ENCODE data around the gene TEKT3.
A peak's percentile ranks its signal among the peaks of the same experiment; 100 is the strongest.

The TEKT3 gene

DNA sequence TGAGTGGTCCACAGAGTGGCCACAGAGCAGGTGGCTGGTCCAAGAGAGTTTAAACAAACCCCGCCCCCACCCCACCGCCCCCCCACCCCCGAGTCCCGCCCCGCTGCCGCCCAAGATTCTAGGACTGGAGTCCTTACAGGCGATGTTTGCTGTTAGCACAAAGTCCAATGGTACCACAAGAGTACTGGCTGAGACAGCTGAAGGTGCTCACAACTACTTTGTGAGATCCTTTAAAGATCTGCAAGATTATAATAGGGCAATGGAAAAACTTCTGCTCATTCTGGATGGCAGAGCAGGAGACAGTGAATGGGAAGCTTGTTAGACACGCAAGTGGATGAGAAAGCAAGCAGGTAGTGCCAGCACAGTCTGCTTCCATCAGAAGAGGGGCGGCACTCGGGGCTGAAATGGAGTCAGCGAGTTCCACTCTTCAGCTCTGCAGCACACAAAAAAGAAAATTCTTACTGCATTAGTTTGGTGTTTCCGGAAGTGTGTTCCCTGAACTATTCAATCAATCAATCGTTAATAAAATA, 4.7 kb upstream of the TEKT3 start:
- no peak overlapping the region for H3K9ac ChIP-seq (ENCODE audit: low read length)
- H3K27ac ChIP-seq (ENCODE audit: low read depth, low read length) = no peak overlapping the region
- no peak overlapping the region for H3K4me3 ChIP-seq (ENCODE audit: low read length)
- H3K27me3 ChIP-seq (ENCODE audit: control insufficient read depth, insufficient read depth, low read length) = no peaks in the 10 kb centered on the region
- no peaks in the 10 kb centered on the region for H3K36me3 ChIP-seq (ENCODE audit: control insufficient read depth, insufficient read depth, low read length)
- peaks cover 10% of the 10 kb centered on the region for H3K4me1 ChIP-seq (ENCODE audit: control insufficient read depth, insufficient read depth, low read length)

DNA sequence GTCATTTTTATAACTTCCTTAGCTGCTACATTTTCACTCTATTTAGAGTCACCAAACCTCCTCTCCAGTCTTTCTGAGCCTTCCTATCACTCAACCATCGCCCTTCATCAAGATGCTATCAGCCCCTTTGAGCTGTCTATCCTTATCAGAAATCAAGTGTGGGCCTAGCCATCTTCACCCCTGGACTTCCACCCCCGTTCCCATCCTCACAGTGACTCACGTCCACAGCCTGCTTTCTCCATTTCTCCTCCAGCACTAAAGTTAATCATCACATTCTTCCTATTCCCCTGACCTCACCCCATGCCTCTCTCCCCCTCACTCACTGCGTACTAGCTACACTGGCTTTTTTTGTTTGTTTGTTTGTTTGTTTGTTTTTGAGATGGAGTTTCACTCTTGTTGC, 2.4 kb upstream of the TEKT3 start:
- no peak overlapping the region for H3K27ac ChIP-seq (ENCODE audit: low read depth, low read length)
- H3K36me3 ChIP-seq (ENCODE audit: control insufficient read depth, insufficient read depth, low read length) = no peaks in the 10 kb centered on the region
- no peak overlapping the region for H3K4me3 ChIP-seq (ENCODE audit: low read length)
- no peaks in the 10 kb centered on the region for H3K27me3 ChIP-seq (ENCODE audit: control insufficient read depth, insufficient read depth, low read length)
- no peak overlapping the region for H3K9ac ChIP-seq (ENCODE audit: low read length)
- peaks cover 7% of the 10 kb centered on the region for H3K4me1 ChIP-seq (ENCODE audit: control insufficient read depth, insufficient read depth, low read length)

DNA sequence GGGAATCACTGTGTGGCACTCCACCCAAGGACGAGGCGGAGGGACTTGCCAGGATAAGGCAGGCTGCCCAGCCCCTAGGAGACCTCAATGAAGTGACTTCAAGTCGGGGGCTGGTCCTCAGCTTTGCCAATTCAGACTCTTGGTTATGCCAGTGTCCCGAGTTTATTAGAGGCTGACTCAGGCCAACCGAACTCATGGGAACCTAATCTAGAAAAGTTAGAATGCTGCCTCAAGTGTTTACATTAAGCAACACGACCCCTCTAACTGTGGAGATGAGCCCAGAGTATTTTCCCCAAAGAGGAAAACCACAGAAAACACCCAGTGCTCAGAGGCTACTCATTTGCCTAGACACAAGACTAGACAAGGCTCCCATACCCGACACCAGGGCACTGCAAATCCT, 1.1 kb upstream of the TEKT3 start:
- H3K4me1 ChIP-seq (ENCODE audit: control insufficient read depth, insufficient read depth, low read length) = peaks cover 3% of the 10 kb centered on the region
- H3K27ac ChIP-seq (ENCODE audit: low read depth, low read length) = no peak overlapping the region
- H3K27me3 ChIP-seq (ENCODE audit: control insufficient read depth, insufficient read depth, low read length) = no peaks in the 10 kb centered on the region

DNA sequence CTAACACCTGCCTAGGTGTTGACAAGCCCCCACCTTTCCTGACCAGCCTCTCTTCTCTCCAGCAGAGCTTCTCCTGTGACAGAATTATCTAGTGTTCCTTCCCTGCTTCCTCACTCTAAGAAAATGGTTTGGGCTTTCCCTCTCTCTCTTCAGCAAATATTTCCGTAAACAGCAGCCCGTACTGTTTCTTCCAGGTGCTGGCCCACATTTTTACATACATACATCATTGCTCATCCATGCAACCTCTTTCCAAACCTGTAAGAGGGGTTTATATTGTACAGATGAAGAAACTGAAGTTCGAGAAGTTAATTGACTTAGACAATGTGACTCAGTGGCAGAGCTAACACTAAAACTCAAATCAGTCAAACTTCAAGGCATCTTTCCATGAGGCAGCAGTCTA, 569 bp upstream of the TEKT3 start:
- Histone ChIP-seq H3K4me3 (ENCODE audit: low read length) (peak overlapping the region; percentile 64), H3K27me3 (ENCODE audit: control insufficient read depth, insufficient read depth, low read length) (no peaks in the 10 kb centered on the region), H3K27ac (ENCODE audit: low read depth, low read length) (no peak overlapping the region), H3K4me1 (ENCODE audit: control insufficient read depth, insufficient read depth, low read length) (peaks cover 3% of the 10 kb centered on the region), H3K36me3 (ENCODE audit: control insufficient read depth, insufficient read depth, low read length) (no peaks in the 10 kb centered on the region), H3K9ac (ENCODE audit: low read length) (no peak overlapping the region)

More for the DNA sequence above, 1.1 kb upstream of the TEKT3 start:
- Histone ChIP-seq H3K4me3 (ENCODE audit: low read length) (no peak overlapping the region), H3K9ac (ENCODE audit: low read length) (no peak overlapping the region), H3K36me3 (ENCODE audit: control insufficient read depth, insufficient read depth, low read length) (no peaks in the 10 kb centered on the region)

DNA sequence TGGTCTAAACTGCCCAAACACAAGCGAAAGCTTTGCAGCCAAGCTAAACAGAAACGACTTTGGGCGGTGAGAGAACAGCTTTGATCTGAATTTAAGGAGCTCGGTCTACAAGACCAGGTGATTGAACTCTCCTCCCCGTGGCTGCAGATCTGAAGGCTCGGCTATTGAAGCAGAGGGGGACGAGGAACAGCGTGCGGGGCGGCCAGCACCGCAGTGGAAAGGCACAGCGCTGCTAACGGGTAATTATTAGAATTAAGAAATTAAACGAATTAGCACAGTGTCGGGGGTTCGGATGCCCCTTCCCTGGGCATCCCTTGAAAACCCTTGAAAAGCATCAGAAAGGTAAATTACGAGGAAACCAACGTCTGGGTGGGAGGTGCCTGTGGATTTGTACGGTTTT, 431 bp downstream of the TEKT3 start:
- Histone ChIP-seq H3K27ac (ENCODE audit: low read depth, low read length) (no peak overlapping the region), H3K36me3 (ENCODE audit: control insufficient read depth, insufficient read depth, low read length) (no peaks in the 10 kb centered on the region), H3K27me3 (ENCODE audit: control insufficient read depth, insufficient read depth, low read length) (no peaks in the 10 kb centered on the region), H3K4me3 (ENCODE audit: low read length) (peak overlapping the region; percentile 76), H3K4me1 (ENCODE audit: control insufficient read depth, insufficient read depth, low read length) (peaks cover 3% of the 10 kb centered on the region), H3K9ac (ENCODE audit: low read length) (no peak overlapping the region)

DNA sequence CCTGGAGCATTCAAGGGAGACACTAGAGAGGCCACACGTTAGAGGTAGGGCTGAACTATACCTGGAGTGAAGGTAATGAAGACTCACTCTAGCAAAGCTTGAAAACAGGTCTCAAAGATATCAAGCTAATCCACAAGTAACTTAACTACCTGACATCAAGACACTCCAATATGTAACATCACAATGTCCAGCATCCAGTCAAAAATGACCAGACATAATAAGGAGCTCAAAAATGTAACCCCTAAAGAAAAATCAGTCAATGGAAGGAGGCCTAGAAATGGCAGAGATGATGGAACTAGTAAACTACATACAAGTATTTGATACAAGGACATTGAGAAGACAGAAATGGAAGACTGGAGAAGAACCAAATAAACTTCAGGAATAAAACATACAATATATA, 6.0 kb downstream of the TEKT3 start:
- Histone ChIP-seq H3K27ac (ENCODE audit: low read depth, low read length) (no peak overlapping the region), H3K9ac (ENCODE audit: low read length) (no peak overlapping the region), H3K4me1 (ENCODE audit: control insufficient read depth, insufficient read depth, low read length) (no peaks in the 10 kb centered on the region), H3K27me3 (ENCODE audit: control insufficient read depth, insufficient read depth, low read length) (no peaks in the 10 kb centered on the region), H3K4me3 (ENCODE audit: low read length) (no peak overlapping the region), H3K36me3 (ENCODE audit: control insufficient read depth, insufficient read depth, low read length) (no peaks in the 10 kb centered on the region)

DNA sequence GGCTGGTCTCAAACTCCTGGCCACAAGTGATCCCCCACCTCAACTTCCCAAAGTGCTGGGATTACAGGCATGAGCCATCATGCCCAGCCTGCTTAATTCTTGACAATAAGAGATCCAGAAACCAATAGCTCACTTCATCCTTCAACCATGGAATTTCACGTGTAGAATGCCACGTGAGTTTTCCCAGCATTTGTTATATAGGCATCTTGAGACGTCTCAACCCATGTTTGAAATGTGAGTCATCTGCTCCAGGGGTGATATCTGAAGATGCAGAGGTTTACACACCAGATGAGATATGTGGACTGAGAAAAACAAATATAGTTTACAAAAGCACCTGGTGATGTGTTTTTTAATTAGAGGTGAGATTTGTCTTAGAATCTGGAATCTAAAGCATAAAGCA, 7.1 kb downstream of the TEKT3 start:
- H3K27ac ChIP-seq (ENCODE audit: low read depth, low read length) = no peak overlapping the region
- H3K9ac ChIP-seq (ENCODE audit: low read length) = no peak overlapping the region
- no peak overlapping the region for H3K4me3 ChIP-seq (ENCODE audit: low read length)
- no peaks in the 10 kb centered on the region for H3K27me3 ChIP-seq (ENCODE audit: control insufficient read depth, insufficient read depth, low read length)
- no peaks in the 10 kb centered on the region for H3K4me1 ChIP-seq (ENCODE audit: control insufficient read depth, insufficient read depth, low read length)
- H3K36me3 ChIP-seq (ENCODE audit: control insufficient read depth, insufficient read depth, low read length) = no peaks in the 10 kb centered on the region

DNA sequence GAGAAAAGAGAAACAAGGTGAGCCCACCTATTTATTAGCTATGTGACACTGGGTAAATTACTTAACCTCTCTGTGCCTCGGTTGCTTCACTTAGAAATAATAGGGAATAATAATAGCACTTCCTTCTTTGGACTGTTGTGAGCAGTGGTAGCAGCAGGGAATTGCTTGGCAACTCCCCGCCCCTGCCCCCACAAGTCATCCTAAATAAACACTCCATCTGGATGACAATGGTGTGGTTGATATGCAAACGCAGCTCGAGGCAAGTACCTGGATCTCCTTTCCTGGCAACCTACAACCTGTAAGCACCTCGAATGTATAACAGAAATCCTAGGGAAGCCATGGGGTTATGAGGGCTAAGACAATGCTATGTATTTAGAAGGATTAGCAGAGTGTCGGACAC, 9.1 kb downstream of the TEKT3 start:
- Histone ChIP-seq H3K4me1 (ENCODE audit: control insufficient read depth, insufficient read depth, low read length) (no peaks in the 10 kb centered on the region), H3K36me3 (ENCODE audit: control insufficient read depth, insufficient read depth, low read length) (no peaks in the 10 kb centered on the region), H3K9ac (ENCODE audit: low read length) (no peak overlapping the region), H3K4me3 (ENCODE audit: low read length) (no peak overlapping the region), H3K27me3 (ENCODE audit: control insufficient read depth, insufficient read depth, low read length) (no peaks in the 10 kb centered on the region), H3K27ac (ENCODE audit: low read depth, low read length) (no peak overlapping the region)

DNA sequence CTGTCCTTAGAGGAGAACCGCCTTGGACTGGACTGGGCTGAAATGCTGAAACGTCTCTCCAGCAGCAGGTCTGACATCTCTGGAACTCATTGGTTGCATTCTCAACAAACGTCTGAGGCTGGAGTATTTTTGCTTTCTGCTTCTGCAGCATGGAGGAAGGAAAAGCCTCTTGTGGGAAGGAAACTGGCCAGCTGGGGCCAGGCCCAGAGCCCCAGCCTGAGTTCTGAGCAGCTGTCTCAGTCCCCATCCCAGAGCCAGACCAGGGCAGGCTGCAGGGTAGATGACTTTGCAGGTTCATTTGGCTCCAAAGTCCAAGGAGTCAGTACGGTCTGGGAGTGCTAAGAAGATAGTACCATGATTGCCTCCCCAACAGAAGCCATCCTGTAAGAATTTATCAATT, 18.3 kb downstream of the TEKT3 start:
- no peaks in the 10 kb centered on the region for H3K36me3 ChIP-seq (ENCODE audit: control insufficient read depth, insufficient read depth, low read length)
- H3K27me3 ChIP-seq (ENCODE audit: control insufficient read depth, insufficient read depth, low read length) = no peaks in the 10 kb centered on the region
- H3K4me1 ChIP-seq (ENCODE audit: control insufficient read depth, insufficient read depth, low read length) = no peaks in the 10 kb centered on the region
- H3K9ac ChIP-seq (ENCODE audit: low read length) = no peak overlapping the region
- no peak overlapping the region for H3K4me3 ChIP-seq (ENCODE audit: low read length)
- no peak overlapping the region for H3K27ac ChIP-seq (ENCODE audit: low read depth, low read length)

DNA sequence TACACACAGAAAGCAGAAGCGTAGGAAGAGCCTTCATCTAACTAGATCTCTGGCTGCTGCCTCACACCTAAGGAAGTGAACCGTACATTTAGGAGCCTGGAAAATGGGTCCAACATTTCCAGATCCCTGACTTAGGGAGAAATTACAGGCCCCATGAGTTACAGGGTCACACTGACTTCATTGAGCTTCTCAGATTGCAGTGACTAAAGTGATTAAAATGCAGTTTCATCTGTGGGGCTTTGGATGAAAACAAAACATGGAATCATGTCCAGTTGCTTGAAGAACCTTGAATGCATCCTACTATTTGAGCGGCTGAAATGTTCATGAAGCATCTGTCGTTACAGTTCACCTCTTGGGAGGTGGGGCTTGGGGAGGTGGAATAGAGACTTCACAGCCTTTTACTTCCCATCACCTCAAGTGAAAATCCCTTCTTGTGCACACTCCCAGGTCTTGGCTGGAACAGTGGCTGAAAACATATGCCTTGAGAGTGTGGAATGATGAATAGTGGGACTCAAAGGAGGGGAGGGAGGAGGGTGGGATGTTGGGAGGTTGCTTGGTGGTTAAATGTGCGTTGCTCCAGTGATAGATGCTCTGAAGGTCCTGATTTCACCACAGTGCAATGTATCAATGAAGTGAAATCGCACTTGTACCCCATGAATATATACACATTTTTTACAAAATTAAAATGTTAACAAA, 19.7 kb downstream of the TEKT3 start:
- Histone ChIP-seq H3K27ac (ENCODE audit: low read depth, low read length) (no peak overlapping the region), H3K27me3 (ENCODE audit: control insufficient read depth, insufficient read depth, low read length) (no peaks in the 10 kb centered on the region), H3K4me3 (ENCODE audit: low read length) (no peak overlapping the region), H3K4me1 (ENCODE audit: control insufficient read depth, insufficient read depth, low read length) (no peaks in the 10 kb centered on the region), H3K36me3 (ENCODE audit: control insufficient read depth, insufficient read depth, low read length) (no peaks in the 10 kb centered on the region), H3K9ac (ENCODE audit: low read length) (no peak overlapping the region)

DNA sequence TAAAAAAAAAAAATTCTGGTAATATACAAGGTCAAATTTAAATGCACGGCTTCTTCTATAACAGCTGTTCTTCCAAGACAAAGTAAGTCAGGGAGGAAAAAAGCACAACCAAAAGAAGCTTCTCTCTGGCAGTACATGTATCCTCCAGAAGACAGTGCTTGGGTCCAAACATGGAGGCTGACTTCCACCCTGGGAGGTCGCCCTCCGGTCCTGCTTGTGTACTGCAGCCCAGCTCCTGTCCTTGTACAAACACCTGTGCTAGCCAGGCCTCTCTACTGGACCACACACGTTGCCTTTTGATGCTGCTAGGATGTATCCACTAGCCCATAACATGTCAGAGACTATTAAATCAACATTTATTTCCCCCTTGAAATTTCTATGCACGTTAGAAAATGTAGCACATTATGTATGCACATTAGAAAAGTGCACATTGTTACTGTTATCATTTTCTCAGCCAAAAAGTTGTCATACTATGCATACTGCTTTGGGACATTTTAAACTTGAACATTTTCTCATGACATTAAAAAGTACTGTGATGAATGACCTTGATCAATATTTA, 21.9 kb downstream of the TEKT3 start:
- Histone ChIP-seq H3K27me3 (ENCODE audit: control insufficient read depth, insufficient read depth, low read length) (no peaks in the 10 kb centered on the region), H3K36me3 (ENCODE audit: control insufficient read depth, insufficient read depth, low read length) (no peaks in the 10 kb centered on the region), H3K4me1 (ENCODE audit: control insufficient read depth, insufficient read depth, low read length) (no peaks in the 10 kb centered on the region), H3K27ac (ENCODE audit: low read depth, low read length) (no peak overlapping the region), H3K4me3 (ENCODE audit: low read length) (no peak overlapping the region), H3K9ac (ENCODE audit: low read length) (no peak overlapping the region)

DNA sequence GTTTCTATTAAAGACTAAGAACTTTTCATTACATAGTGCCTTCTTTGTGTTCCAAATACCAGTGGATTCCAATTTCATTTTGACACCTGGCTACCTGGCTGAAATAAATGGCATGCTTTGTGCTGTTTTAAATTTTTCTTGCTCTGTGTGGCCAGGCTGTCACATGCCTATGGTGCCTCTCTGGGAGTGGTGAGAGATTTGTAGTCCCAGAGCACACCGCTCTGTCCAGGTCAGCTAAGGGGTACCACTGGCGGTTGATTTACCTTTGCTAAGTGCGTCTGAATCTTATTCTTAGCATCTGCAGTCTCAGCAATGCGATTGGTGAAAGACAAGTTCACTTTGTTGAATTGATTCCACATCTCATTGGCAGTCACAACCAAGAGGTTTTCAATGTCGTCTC, 29.4 kb downstream of the TEKT3 start:
- Histone ChIP-seq H3K27me3 (ENCODE audit: control insufficient read depth, insufficient read depth, low read length) (no peaks in the 10 kb centered on the region), H3K9ac (ENCODE audit: low read length) (no peak overlapping the region), H3K27ac (ENCODE audit: low read depth, low read length) (no peak overlapping the region), H3K36me3 (ENCODE audit: control insufficient read depth, insufficient read depth, low read length) (no peaks in the 10 kb centered on the region), H3K4me1 (ENCODE audit: control insufficient read depth, insufficient read depth, low read length) (peaks cover 8% of the 10 kb centered on the region), H3K4me3 (ENCODE audit: low read length) (no peak overlapping the region)

DNA sequence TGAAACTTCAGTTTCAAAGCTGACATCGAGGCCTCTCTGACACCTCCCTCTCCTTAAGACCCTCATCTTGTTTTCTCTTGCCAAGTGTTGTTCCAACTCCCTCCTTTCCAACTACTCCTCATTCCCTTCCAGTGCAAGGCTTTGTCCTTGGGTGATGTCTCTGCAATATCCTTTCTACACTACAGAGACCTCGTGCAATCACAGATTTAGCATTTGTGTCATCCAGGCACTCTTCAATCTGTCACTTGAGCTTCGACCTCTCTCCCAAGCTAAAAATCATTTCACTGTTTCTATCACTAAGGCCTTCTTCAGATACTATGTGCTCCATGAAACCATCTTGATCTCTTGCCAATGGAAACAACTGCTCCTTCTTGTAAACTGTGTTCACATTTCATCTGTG, 31.6 kb downstream of the TEKT3 start:
- H3K4me1 ChIP-seq (ENCODE audit: control insufficient read depth, insufficient read depth, low read length) = peaks cover 13% of the 10 kb centered on the region
- no peaks in the 10 kb centered on the region for H3K27me3 ChIP-seq (ENCODE audit: control insufficient read depth, insufficient read depth, low read length)
- no peaks in the 10 kb centered on the region for H3K36me3 ChIP-seq (ENCODE audit: control insufficient read depth, insufficient read depth, low read length)
- H3K27ac ChIP-seq (ENCODE audit: low read depth, low read length) = no peak overlapping the region
- H3K9ac ChIP-seq (ENCODE audit: low read length) = no peak overlapping the region
- H3K4me3 ChIP-seq (ENCODE audit: low read length) = no peak overlapping the region

All from rectal smooth muscle tissue (tissue), 1 donor.